NCI-H1417 treated with DMSO at 0.1 percent for 48 hours (cell line): ENCODE results near the gene SLC35F5.
"Not testable (repeated sequence)": the region's sequence is repeated elsewhere in the genome, so short reads cannot be mapped to it uniquely, and the experiment has no call there.

ENCODE experiments used
- DNase-seq: peaks from one replicate; lab custom pipeline; 2025; lab: John Stamatoyannopoulos, UW

The SLC35F5 gene

GRCh38 chr2:113755035-113755834 lies 1.2 kb downstream of the SLC35F5 start:
- DNase-seq = no peak

- no peak for DNase-seq
These were observed 2.3 kb downstream of the SLC35F5 start for GRCh38 chr2:113754160-113754559.

- DNase-seq = no peak
These were observed 6.1 kb downstream of the SLC35F5 start for GRCh38 chr2:113750385-113750784.

GRCh38 chr2:113741091-113741490 lies 15.4 kb downstream of the SLC35F5 start:
- no peak for DNase-seq

- no peak for DNase-seq
These were observed 16.6 kb downstream of the SLC35F5 start for GRCh38 chr2:113739849-113740248.

- no peak for DNase-seq
These were observed 22.3 kb downstream of the SLC35F5 start for GRCh38 chr2:113734185-113734584.

- no peak for DNase-seq
These were observed 32.4 kb downstream of the SLC35F5 start for GRCh38 chr2:113724010-113724409.

- DNase-seq = no peak
These were observed 33.0 kb downstream of the SLC35F5 start for GRCh38 chr2:113723411-113723810.

- peak; percentile 26 for DNase-seq
These were observed 36.3 kb downstream of the SLC35F5 start for GRCh38 chr2:113720167-113720566.

- no peak for DNase-seq
These were observed 40.2 kb downstream of the SLC35F5 start for GRCh38 chr2:113716291-113716690.

- no peak for DNase-seq
These were observed 43.5 kb downstream of the SLC35F5 start for GRCh38 chr2:113712941-113713340.

- no peak for DNase-seq
These were observed 44.6 kb downstream of the SLC35F5 start for GRCh38 chr2:113711851-113712250.

GRCh38 chr2:113709022-113709421 lies 47.4 kb downstream of the SLC35F5 start:
- DNase-seq = peak; percentile 91

- no peak for DNase-seq
These were observed 49.3 kb downstream of the SLC35F5 start for GRCh38 chr2:113707106-113707505.

- no peak for DNase-seq
These were observed 50.4 kb downstream of the SLC35F5 start for GRCh38 chr2:113705982-113706523.

- not testable (repeated sequence) for DNase-seq
These were observed 52.0 kb downstream of the SLC35F5 start for GRCh38 chr2:113704300-113704993.

- DNase-seq = no peak
These were observed 52.8 kb downstream of the SLC35F5 start for GRCh38 chr2:113703386-113704299.

GRCh38 chr2:113700186-113700841 lies 56.1 kb downstream of the SLC35F5 start:
- DNase-seq = no peak

- no peak for DNase-seq
These were observed 57.5 kb downstream of the SLC35F5 start for GRCh38 chr2:113698892-113699447.

- DNase-seq = not testable (repeated sequence)
These were observed 58.2 kb downstream of the SLC35F5 start for GRCh38 chr2:113698251-113698650.

GRCh38 chr2:113697516-113697915 lies 58.9 kb downstream of the SLC35F5 start:
- DNase-seq = no peak
